PC-9 (cell line): ENCODE results near the gene PTPRG.

Experiments
- CTCF ChIP-seq: fragments of 200-600 bp; sonication (generic); conservative IDR thresholded peaks from 2 replicates; pipeline ENCODE4 v1.6.1; 2017; ENCODE audit warnings: mixed run types, antibody characterized with exemption, mild to moderate bottlenecking, moderate library complexity
- EZH2 ChIP-seq: fragments of 200-600 bp; sonication (generic); IDR thresholded peaks from 2 replicates; pipeline ENCODE4 v1.8.0; 2017; ENCODE audit warnings: antibody characterized with exemption, low read depth

- TF ChIP-seq CTCF (no peak), EZH2 (no peak)
Observed at GRCh38 chr3:61829722-61830350, 268.5 kb downstream of the PTPRG start.
